LoVo (cell line): ENCODE results near the gene SLC39A11.
"Not testable (repeated sequence)": the region's sequence is repeated elsewhere in the genome, so short reads cannot be mapped to it uniquely, and the experiment has no call there.

Source experiments
- DNase-seq: peaks from one replicate; pipeline ENCODE4 v3.0.0-alpha.2; 2016; ENCODE audit warnings: low spot score

Gene SLC39A11

GRCh38 chr17:72832306-72832705 lies 260.2 kb downstream of the SLC39A11 start:
- DNase-seq = no peak

DNA sequence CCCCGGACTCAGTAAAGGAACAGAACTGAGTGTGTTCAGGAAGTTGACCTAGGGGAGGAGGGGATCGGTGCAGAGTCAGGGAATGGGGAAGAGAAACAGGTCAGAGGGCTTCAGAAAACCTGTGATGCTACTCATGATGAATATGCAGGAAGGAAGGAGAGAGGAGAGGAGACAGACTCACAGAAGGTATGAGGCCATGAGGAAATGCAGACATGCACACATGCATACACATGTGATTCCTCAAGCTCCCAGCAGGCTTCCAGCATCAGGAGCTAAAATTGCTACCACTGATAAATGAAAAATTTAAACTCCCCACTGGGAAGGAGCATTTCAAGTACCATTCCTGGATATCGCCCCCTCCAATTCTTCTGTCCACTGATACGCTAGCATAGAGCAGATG lies 262.6 kb downstream of the SLC39A11 start:
- no peak for DNase-seq

- DNase-seq = no peak
These were observed 265.9 kb downstream of the SLC39A11 start for GRCh38 chr17:72826602-72827001.

GRCh38 chr17:72826059-72826458 lies 266.4 kb downstream of the SLC39A11 start:
- not testable (repeated sequence) for DNase-seq

DNA sequence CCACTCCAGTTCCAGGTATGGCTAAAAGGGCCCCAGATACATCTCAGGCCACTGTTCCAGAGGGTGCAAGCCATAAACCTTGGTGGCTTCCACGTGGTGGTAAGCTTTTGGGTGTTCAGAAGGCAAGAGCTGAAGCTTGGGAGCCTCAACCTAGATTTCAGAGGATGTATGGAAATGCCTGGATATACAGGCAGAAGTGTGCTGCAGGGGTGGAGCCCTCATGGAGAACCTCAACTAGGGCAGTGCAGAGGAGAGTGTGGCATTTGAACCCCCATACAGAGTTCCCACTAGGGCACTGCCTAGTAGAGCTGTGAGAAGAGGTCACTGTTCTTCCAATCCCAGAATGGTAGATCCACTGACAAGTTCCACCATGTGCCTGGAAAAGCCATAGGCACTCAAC lies 267.3 kb downstream of the SLC39A11 start:
- no peak for DNase-seq

GRCh38 chr17:72824267-72824666 lies 268.2 kb downstream of the SLC39A11 start:
- DNase-seq = not testable (repeated sequence)

DNA sequence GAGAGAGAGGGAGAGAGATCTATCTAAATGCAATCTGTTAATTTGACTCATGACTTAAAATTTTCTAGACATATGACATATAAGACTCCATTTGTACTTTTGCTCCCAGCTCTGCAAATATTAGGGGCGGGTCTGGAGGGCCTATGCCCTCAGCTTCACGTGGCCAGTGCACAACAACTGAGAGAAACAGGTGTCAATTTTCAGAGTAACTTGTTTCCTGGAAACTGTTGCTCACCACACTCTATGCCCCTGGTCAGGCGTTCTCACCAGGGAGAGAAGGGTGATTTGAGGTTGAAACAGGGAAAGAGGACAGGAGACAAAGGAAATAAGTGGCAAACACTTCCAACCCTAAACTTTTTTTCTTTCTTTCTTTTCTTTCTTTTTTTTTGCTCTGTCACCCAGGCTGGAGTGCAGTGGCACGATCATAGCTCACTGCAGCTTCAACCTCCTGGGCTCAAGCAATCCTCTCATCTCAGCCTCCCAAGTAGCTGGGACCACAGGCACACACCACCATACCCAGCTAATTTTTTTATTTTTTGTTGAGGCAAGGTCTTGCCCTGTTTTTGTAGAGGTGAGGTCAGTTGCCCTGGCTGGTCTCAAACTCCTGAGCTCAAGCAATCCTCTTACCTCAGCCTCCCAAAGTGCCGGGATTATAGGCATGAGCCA lies 270.0 kb downstream of the SLC39A11 start:
- DNase-seq = no peak

DNA sequence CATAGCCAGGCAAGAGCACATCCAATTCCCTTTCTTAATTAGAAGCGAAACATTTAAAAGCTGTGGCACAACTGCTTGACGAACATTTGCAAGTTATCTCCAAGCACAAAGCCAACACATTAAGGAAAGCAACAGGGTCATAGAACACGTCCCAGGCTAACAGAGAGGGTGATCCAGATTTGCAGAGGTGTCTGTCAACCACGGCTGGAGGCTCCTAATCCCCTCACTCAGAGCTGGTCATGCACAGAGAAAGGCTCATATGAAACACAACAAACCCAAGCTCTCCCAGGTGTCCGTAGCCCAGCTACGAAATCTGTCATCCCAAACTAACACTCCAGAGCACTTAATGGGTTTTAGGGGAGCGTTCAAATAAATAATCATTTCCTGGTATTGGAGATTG lies 276.1 kb downstream of the SLC39A11 start:
- no peak for DNase-seq

DNA sequence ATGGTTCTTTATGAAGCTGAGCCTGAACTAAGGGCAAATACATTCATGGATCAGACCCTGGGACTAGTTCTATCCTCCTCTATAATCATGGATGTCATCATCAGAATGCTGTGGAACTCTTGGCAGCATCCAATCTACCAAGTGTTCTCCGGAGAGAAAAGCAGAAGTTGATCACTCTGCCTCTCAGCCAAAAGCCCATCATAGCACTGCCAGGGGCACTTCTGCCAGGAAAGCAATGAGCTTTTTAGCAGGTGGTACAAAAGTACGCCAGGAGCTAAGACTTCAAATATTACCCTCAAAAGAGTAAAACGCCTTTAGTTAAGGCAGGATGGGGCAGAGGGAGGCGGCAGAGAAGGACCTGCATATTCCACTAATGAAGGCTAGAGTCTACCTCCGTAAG lies 279.0 kb downstream of the SLC39A11 start:
- DNase-seq = no peak

GRCh38 chr17:72812823-72813222 lies 279.7 kb downstream of the SLC39A11 start:
- no peak for DNase-seq

DNA sequence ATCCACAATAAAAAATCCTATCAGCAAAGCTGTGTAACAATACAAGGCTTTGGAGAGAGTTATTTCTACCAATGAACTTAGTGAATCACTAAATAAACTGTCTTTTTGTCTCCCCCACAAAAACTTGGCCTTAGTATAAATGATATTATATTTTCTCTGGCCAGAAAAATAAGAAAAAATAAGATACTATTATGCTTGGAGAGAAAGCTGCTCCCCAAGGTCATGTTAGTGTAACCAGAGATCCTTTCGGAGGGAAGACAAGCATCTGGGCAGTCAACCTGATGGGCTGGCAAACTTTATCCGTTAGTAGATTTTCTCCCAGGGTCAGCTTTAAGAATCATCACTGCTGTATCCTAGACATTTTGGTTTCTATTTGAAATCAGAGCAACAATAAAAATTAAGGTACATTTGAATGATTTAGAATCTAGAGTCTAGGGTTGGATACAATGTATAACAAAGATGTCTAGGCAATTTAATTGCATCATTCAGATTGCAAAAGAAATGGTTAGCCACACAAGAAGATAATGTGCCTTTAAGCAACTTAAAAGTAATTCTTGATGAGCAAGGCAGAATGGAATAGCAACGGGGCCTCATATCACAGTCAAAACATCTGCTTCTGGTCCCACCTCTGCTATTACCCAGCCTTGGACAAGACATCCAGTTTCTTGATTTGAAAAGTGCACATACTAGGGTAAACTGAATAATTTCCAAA lies 280.4 kb downstream of the SLC39A11 start:
- no peak for DNase-seq

- DNase-seq = no peak
These were observed 281.4 kb downstream of the SLC39A11 start for GRCh38 chr17:72810991-72811508.

- no peak for DNase-seq
These were observed 286.5 kb downstream of the SLC39A11 start for GRCh38 chr17:72806011-72806410.

DNA sequence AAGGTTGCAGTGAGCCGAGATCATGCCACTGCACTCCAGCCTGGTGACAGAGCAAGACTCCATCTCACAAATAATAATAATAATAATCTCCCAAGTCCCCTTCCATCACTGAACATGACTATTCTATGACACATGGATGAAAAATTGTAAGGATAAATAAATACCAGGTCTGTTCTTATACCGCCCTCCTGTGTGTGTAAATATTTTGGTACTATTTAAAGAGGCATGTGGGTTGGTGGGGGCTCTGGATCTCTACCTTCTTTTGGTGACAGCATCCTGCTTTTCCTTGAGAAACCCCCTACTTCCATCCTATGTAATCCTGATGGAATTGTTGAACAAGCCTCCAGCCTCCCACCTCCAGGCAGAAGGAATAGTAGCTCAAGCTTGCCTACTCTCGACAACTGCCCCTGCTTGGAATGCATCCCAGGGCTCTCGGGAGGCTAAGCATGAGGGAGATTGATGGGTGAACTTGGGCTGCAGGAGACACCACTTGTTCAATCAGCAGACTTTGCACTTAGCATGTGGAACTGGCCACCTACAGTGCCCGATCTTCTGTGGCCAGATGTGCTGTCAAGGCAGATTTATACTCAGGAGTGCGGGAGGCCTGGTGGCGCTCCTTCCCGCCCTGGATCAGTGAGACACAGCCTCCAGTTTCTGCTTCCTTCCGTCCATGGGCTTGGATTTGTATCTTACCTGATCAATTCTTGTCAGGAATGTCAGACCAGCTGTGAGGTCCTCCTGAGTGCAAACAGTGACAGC lies 287.4 kb downstream of the SLC39A11 start:
- no peak for DNase-seq

- no peak for DNase-seq
These were observed 289.8 kb downstream of the SLC39A11 start for GRCh38 chr17:72802726-72803125.

- DNase-seq = no peak
These were observed 295.3 kb downstream of the SLC39A11 start for GRCh38 chr17:72797142-72797541.

DNA sequence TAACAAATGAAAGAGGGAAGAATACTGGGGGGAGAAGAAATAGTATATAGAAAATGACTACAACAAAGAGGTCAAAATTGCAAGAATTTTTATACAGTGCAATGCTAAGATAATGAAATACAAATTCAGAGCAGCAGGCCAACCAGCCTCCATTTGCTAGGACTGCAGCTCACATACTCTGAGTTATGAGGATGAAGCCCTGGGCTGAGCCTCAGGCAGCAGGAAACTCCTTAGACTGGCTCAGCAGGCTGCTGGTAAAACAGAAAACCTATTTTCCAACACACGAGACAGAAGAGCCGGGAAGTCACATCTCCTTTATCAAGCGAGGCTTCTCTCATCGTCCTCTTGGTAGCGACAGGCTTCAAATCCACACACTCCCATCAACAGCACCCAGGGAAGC lies 296.5 kb downstream of the SLC39A11 start:
- no peak for DNase-seq

- DNase-seq = no peak
These were observed 298.3 kb downstream of the SLC39A11 start for GRCh38 chr17:72794152-72794551.

GRCh38 chr17:72792771-72793170 lies 299.7 kb downstream of the SLC39A11 start:
- DNase-seq = no peak

DNA sequence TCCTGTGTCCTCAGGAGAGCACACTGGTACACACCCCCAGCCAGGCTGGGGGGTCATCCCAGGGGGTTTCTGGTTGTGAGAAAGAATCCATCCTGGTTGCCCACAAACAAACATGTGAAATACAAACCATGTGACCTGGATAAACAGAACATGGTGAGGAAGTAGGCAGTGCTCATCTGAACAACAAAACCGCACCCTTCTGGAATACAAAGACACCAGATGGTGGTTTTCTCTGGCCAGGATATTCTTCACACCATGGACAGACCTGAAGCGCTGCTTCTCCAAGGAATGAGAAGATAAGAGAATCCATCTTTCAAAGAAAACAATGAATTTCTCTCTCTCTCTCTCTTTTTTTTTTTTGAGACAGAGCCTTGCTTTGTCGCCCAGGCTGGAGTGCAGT lies 302.3 kb downstream of the SLC39A11 start:
- DNase-seq = no peak

- DNase-seq = no peak
These were observed 302.8 kb downstream of the SLC39A11 start for GRCh38 chr17:72789711-72790110.

GRCh38 chr17:72788950-72789585 lies 303.4 kb downstream of the SLC39A11 start:
- no peak for DNase-seq
